ENCODE results near the gene LKAAEAR1. TPM values are rescaled to one million over a fixed set of nuclear protein-coding genes. Genes with fewer than 3 reads are reported as not detected.

Gene LKAAEAR1
- total and polyA plus RNA-seq, 2 experiments from 2014 or later, result 1.8 TPM; not detected in 1

GRCh38 chr20:64067733-64068307, 16.4 kb downstream of the LKAAEAR1 start (continued):
- TF ChIP-seq REST (IDR thresholded peaks at IDR 0.05; ENCODE audit: unreplicated experiment) (no peak), POLR2AphosphoS5 (IDR thresholded peaks at IDR 0.05; ENCODE audit: low read depth) (no peak), CREB1 (CRISPR knock-in tag; IDR thresholded peaks at IDR 0.05; ENCODE audit: low read depth) (no peak)

- no peak overlapping the region for H3K4me2 ChIP-seq
- H3K4me3 Mint-ChIP-seq, result no peak overlapping the region
- TF ChIP-seq CTCF (conservative IDR thresholded peaks at IDR 0.05; ENCODE audit: low read depth in 2 of 2) (no peak), REST (IDR thresholded peaks at IDR 0.05; ENCODE audit: unreplicated experiment) (no peak), CREB1 (CRISPR knock-in tag; IDR thresholded peaks at IDR 0.05; ENCODE audit: low read depth) (no peak), ZNF462 (CRISPR knock-in tag; IDR thresholded peaks at IDR 0.05) (no peak), ZNF331 (CRISPR knock-in tag; IDR thresholded peaks at IDR 0.05; ENCODE audit: low read depth) (no peak), NANOG (IDR thresholded peaks at IDR 0.05; ENCODE audit: borderline replicate concordance) (no peak), EZH2phosphoT487 (IDR thresholded peaks at IDR 0.05; ENCODE audit: unreplicated experiment) (no peak)
Observed at GRCh38 chr20:64067005-64067632, 17.1 kb downstream of the LKAAEAR1 start.

More at GRCh38 chr20:64067005-64067632, 17.1 kb downstream of the LKAAEAR1 start:
- H2AFZ ChIP-seq, result no peak overlapping the region
- Mint-ChIP-seq H3K27ac (no peak overlapping the region), H3K36me3 (ENCODE audit: low read depth) (no peaks in the 10 kb centered on the region), H3K9me3 (no peaks in the 10 kb centered on the region), H3K4me1 (peaks cover 31% of the 10 kb centered on the region), H3K27me3 (ENCODE audit: insufficient read depth, low read depth, poor library complexity) (peaks cover 13% of the 10 kb centered on the region)
- H3K36me3 ChIP-seq (ENCODE audit: insufficient read depth), result no peaks in the 10 kb centered on the region
- no peak overlapping the region for H3K27ac ChIP-seq (ENCODE audit: low read depth)
- H3K4me1 ChIP-seq (ENCODE audit: insufficient read depth), result peaks cover 15% of the 10 kb centered on the region; the same call in 1 of the 2 replicates
- no peak overlapping the region for H3K4me3 ChIP-seq
- no peaks in the 10 kb centered on the region for H3K27me3 ChIP-seq (ENCODE audit: insufficient read depth)
- ATAC-seq (no peak), DNase-seq (ENCODE audit: low spot score) (no peak)
- no peaks in the 10 kb centered on the region for H3K9me2 ChIP-seq (ENCODE audit: insufficient read depth)
- H4K20me1 ChIP-seq (replicated peaks; ENCODE audit: insufficient read depth), result no peaks in the 10 kb centered on the region
- H3K79me2 ChIP-seq (replicated peaks; ENCODE audit: insufficient read depth), result no peaks in the 10 kb centered on the region
- H3F3A ChIP-seq (replicated peaks; ENCODE audit: low read depth), result peaks cover 3% of the 10 kb centered on the region; the same call in 1 of the 2 replicates
